A549 (cell line): ENCODE measurements around the gene HEXD.

Source experiments
- CHD2 ChIP-seq: fragments of 150-350 bp; IDR thresholded peaks from 2 replicates; pipeline ENCODE4 v1.6.1; 2014; ENCODE audit warnings: low read length; ENCODE audit not compliant: partially characterized antibody
- CTCF ChIP-seq: fragments of >200 bp; sonication (Bioruptor Twin); formaldehyde crosslinking; IDR thresholded peaks from 3 replicates; pipeline ENCODE4 v1.5.1; 2016
- JUNB ChIP-seq: fragments of >200 bp; sonication (Bioruptor Twin); formaldehyde crosslinking; IDR thresholded peaks from 2 replicates; pipeline ENCODE4 v1.6.1; 2016
- KDM1A ChIP-seq: fragments of 200-600 bp; sonication (generic); IDR thresholded peaks from 2 replicates; pipeline ENCODE4 v1.6.1; 2016; ENCODE audit warnings: low read depth, mild to moderate bottlenecking
- NFE2L2 ChIP-seq: fragments of 150-350 bp; conservative IDR thresholded peaks from 2 replicates; pipeline ENCODE4 v1.6.1; 2014; ENCODE audit warnings: low read length
- RAD21 ChIP-seq, 2 experiments: fragments of >200 bp in 1 of 2; sonication (Bioruptor Twin) in 1 of 2; formaldehyde crosslinking in 1 of 2; IDR thresholded peaks in 1 of 2; conservative IDR thresholded peaks in 1 of 2; 2 replicates in 1 of 2; 3 replicates in 1 of 2; pipeline ENCODE4 v1.6.1; 2012 to 2018; ENCODE audit warnings: inconsistent platforms in 1 of 2
- RCOR1 ChIP-seq: fragments of 150-350 bp; IDR thresholded peaks from 2 replicates; pipeline ENCODE4 v1.6.1; 2014; ENCODE audit warnings: antibody characterized with exemption, low read length, low read depth
- TF ChIP-seq, protein P1 (sequence below): fragments of 450-650 bp; IDR thresholded peaks from 2 replicates; pipeline ENCODE4 v1.6.1; 2014; ENCODE audit warnings: antibody characterized with exemption

- TF ChIP-seq JUNB = no peak
- TF ChIP-seq CHD2 = no peak
- no peak for TF ChIP-seq KDM1A
- TF ChIP-seq CTCF = no peak
- TF ChIP-seq NFE2L2 = no peak
- no peak for TF ChIP-seq RCOR1
- TF ChIP-seq RAD21 (conservative IDR thresholded peaks at IDR 0.05 in 1 of 2, IDR thresholded peaks at IDR 0.05 in 1 of 2) = no peak
- TF ChIP-seq, protein P1, sequence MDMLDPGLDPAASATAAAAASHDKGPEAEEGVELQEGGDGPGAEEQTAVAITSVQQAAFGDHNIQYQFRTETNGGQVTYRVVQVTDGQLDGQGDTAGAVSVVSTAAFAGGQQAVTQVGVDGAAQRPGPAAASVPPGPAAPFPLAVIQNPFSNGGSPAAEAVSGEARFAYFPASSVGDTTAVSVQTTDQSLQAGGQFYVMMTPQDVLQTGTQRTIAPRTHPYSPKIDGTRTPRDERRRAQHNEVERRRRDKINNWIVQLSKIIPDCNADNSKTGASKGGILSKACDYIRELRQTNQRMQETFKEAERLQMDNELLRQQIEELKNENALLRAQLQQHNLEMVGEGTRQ = no peak
Observed at GRCh38 chr17:82370471-82371332, 47.4 kb upstream of the HEXD start.
